Measurements from ENCODE around the gene EIF4G2. TPM values are rescaled to one million over a fixed set of nuclear protein-coding genes. Genes with fewer than 3 reads are reported as not detected.

EIF4G2 gene
- polyA plus RNA-seq, 1 donor from 2014 or later = 1,004 TPM

- H4K20me1 ChIP-seq (ENCODE audit: insufficient read depth) = no peaks in the 10 kb centered on the region
- H3K9me2 ChIP-seq (ENCODE audit: insufficient read depth, low read length) = no peaks in the 10 kb centered on the region
- no peak overlapping the region for H3K4me3 ChIP-seq (ENCODE audit: low read length)
- no peak overlapping the region for H3K9ac ChIP-seq (ENCODE audit: low read length)
- H3K4me2 ChIP-seq (ENCODE audit: low read length) = no peak overlapping the region
- peaks cover 16% of the 10 kb centered on the region for H3K36me3 ChIP-seq (ENCODE audit: insufficient read depth, low read length)
- no peak for TF ChIP-seq MXI1 (conservative IDR thresholded peaks at IDR 0.05; ENCODE audit: poor library complexity, severe bottlenecking)
- no peak for TF ChIP-seq CTCF (IDR thresholded peaks at IDR 0.05; ENCODE audit: poor library complexity, severe bottlenecking)
- TF ChIP-seq POLR2AphosphoS5 (IDR thresholded peaks at IDR 0.05) = no peak
- TF ChIP-seq EZH2 (IDR thresholded peaks at IDR 0.05; ENCODE audit: borderline replicate concordance, insufficient read depth, low read length, poor library complexity, severe bottlenecking) = no peak
- no peak for TF ChIP-seq SMC3 (conservative IDR thresholded peaks at IDR 0.05; ENCODE audit: poor library complexity)
- no peak for TF ChIP-seq EP300 (conservative IDR thresholded peaks at IDR 0.05; ENCODE audit: poor library complexity, severe bottlenecking)
- TF ChIP-seq REST (IDR thresholded peaks at IDR 0.05; ENCODE audit: borderline replicate concordance) = no peak
- no peak for TF ChIP-seq RAD21 (conservative IDR thresholded peaks at IDR 0.05)
- no peak for TF ChIP-seq TAF1 (IDR thresholded peaks at IDR 0.05; ENCODE audit: low read depth)
- no peak overlapping the region for H3K27ac ChIP-seq (ENCODE audit: low read length)
- no peaks in the 10 kb centered on the region for H3K9me3 ChIP-seq (ENCODE audit: low read length)
- H2AFZ ChIP-seq (ENCODE audit: low read depth, low read length) = no peak overlapping the region
- H3K79me2 ChIP-seq (replicated peaks; ENCODE audit: insufficient read depth, low read length) = no peaks in the 10 kb centered on the region
- H3K27me3 ChIP-seq (ENCODE audit: insufficient read depth, low read depth, low read length) = no peaks in the 10 kb centered on the region
- no peaks in the 10 kb centered on the region for H3F3A ChIP-seq (ENCODE audit: insufficient read depth, low read length, poor library complexity, severe bottlenecking)
These were observed 44.3 kb downstream of the EIF4G2 start for GRCh38 chr11:10764412-10764811.

GRCh38 chr11:10763766-10764165 lies 45.0 kb downstream of the EIF4G2 start:
- no peaks in the 10 kb centered on the region for H3K27me3 ChIP-seq (ENCODE audit: insufficient read depth, low read depth, low read length)
- H3K4me3 ChIP-seq (ENCODE audit: low read length) = no peak overlapping the region
- peaks cover 16% of the 10 kb centered on the region for H3K36me3 ChIP-seq (ENCODE audit: insufficient read depth, low read length)
- H3K4me2 ChIP-seq (ENCODE audit: low read length) = no peak overlapping the region
- H3K9me3 ChIP-seq (ENCODE audit: low read length) = no peaks in the 10 kb centered on the region
- no peak for TF ChIP-seq EP300 (conservative IDR thresholded peaks at IDR 0.05; ENCODE audit: poor library complexity, severe bottlenecking)
- no peak for TF ChIP-seq CTCF (IDR thresholded peaks at IDR 0.05; ENCODE audit: poor library complexity, severe bottlenecking)
- no peak for TF ChIP-seq REST (IDR thresholded peaks at IDR 0.05; ENCODE audit: borderline replicate concordance)
- no peak for TF ChIP-seq EZH2 (IDR thresholded peaks at IDR 0.05; ENCODE audit: borderline replicate concordance, insufficient read depth, low read length, poor library complexity, severe bottlenecking)
- no peak for TF ChIP-seq POLR2AphosphoS5 (IDR thresholded peaks at IDR 0.05)
- no peaks in the 10 kb centered on the region for H4K20me1 ChIP-seq (ENCODE audit: insufficient read depth)
- no peak overlapping the region for H3K9ac ChIP-seq (ENCODE audit: low read length)
- H3K27ac ChIP-seq (ENCODE audit: low read length) = no peak overlapping the region
- H2AFZ ChIP-seq (ENCODE audit: low read depth, low read length) = no peak overlapping the region
- no peaks in the 10 kb centered on the region for H3F3A ChIP-seq (ENCODE audit: insufficient read depth, low read length, poor library complexity, severe bottlenecking)
- no peaks in the 10 kb centered on the region for H3K9me2 ChIP-seq (ENCODE audit: insufficient read depth, low read length)
- no peaks in the 10 kb centered on the region for H3K79me2 ChIP-seq (replicated peaks; ENCODE audit: insufficient read depth, low read length)
